Measurements from ENCODE around the gene HIBCH. TPM values are rescaled to one million over a fixed set of nuclear protein-coding genes. Genes with fewer than 3 reads are reported as not detected.

The HIBCH gene
- total RNA-seq, 1 donor from 2014 or later, result 38.8 TPM

GRCh38 chr2:190308031-190308430 is 11.6 kb downstream of the HIBCH start:
- H3K27ac ChIP-seq, result no peak overlapping the region
- Mint-ChIP-seq H3K9me3 (no peaks in the 10 kb centered on the region), H3K27ac (no peak overlapping the region), H3K4me3 (no peak overlapping the region), H3K36me3 (peaks cover 28% of the 10 kb centered on the region), H3K4me1 (peaks cover 3% of the 10 kb centered on the region), H3K27me3 (ENCODE audit: insufficient read depth, low read depth) (no peaks in the 10 kb centered on the region)
- H3K4me1 ChIP-seq, result no peaks in the 10 kb centered on the region
- no peaks in the 10 kb centered on the region for H3K27me3 ChIP-seq
- no peak for TF ChIP-seq CTCF (IDR thresholded peaks at IDR 0.05)
- no peak for TF ChIP-seq EZH2phosphoT487 (IDR thresholded peaks at IDR 0.05)
- TF ChIP-seq EZH2 (IDR thresholded peaks at IDR 0.05), result no peak
- H4K20me1 ChIP-seq (ENCODE audit: low read depth), result peaks cover 51% of the 10 kb centered on the region
- H3K4me3 ChIP-seq, result no peak overlapping the region
- no peak for DNase-seq (ENCODE audit: low spot score)
- H2AFZ ChIP-seq (replicated peaks), result no peak overlapping the region
- peaks cover 4% of the 10 kb centered on the region for H3K36me3 ChIP-seq
- no peaks in the 10 kb centered on the region for H3F3A ChIP-seq (ENCODE audit: low read depth)
- no peak overlapping the region for H3K4me2 ChIP-seq
- H3K9ac ChIP-seq, result no peak overlapping the region
- H3K9me3 ChIP-seq (ENCODE audit: low read depth), result no peaks in the 10 kb centered on the region
- peaks cover 56% of the 10 kb centered on the region for H3K79me2 ChIP-seq (ENCODE audit: low read depth)

- H3K27ac ChIP-seq, result no peak overlapping the region
- no peak overlapping the region for H3K4me3 ChIP-seq
- H3F3A ChIP-seq (ENCODE audit: low read depth), result no peaks in the 10 kb centered on the region
- H3K4me3 Mint-ChIP-seq, result no peak overlapping the region
- peaks cover 50% of the 10 kb centered on the region for H3K36me3 Mint-ChIP-seq
- no peaks in the 10 kb centered on the region for H3K27me3 ChIP-seq
- H3K4me1 ChIP-seq, result no peaks in the 10 kb centered on the region
- H3K9me3 Mint-ChIP-seq, result peaks cover 4% of the 10 kb centered on the region
- no peak overlapping the region for H3K4me2 ChIP-seq
- H3K79me2 ChIP-seq (ENCODE audit: low read depth), result peaks cover 43% of the 10 kb centered on the region
- no peak overlapping the region for H2AFZ ChIP-seq (replicated peaks)
- H3K27me3 Mint-ChIP-seq (ENCODE audit: insufficient read depth, low read depth), result no peaks in the 10 kb centered on the region
- peaks cover 6% of the 10 kb centered on the region for H3K4me1 Mint-ChIP-seq
- peaks cover 67% of the 10 kb centered on the region for H4K20me1 ChIP-seq (ENCODE audit: low read depth)
- H3K9me3 ChIP-seq (ENCODE audit: low read depth), result no peaks in the 10 kb centered on the region
- no peaks in the 10 kb centered on the region for H3K36me3 ChIP-seq
- no peak for DNase-seq (ENCODE audit: low spot score)
- no peak overlapping the region for H3K9ac ChIP-seq
- no peak overlapping the region for H3K27ac Mint-ChIP-seq
- no peak for TF ChIP-seq EZH2 (IDR thresholded peaks at IDR 0.05)
- TF ChIP-seq CTCF (IDR thresholded peaks at IDR 0.05), result no peak
- no peak for TF ChIP-seq EZH2phosphoT487 (IDR thresholded peaks at IDR 0.05)
These were observed 15.2 kb downstream of the HIBCH start for GRCh38 chr2:190304404-190304803.

GRCh38 chr2:190303647-190304046 is 16.0 kb downstream of the HIBCH start:
- Histone ChIP-seq H3K4me1 (no peaks in the 10 kb centered on the region), H2AFZ (replicated peaks) (no peak overlapping the region), H3K4me2 (no peak overlapping the region), H3K9ac (no peak overlapping the region), H3K36me3 (no peaks in the 10 kb centered on the region), H3K79me2 (ENCODE audit: low read depth) (peaks cover 37% of the 10 kb centered on the region), H3K27ac (no peak overlapping the region), H3K9me3 (ENCODE audit: low read depth) (no peaks in the 10 kb centered on the region), H3F3A (ENCODE audit: low read depth) (no peaks in the 10 kb centered on the region), H3K27me3 (no peaks in the 10 kb centered on the region), H4K20me1 (ENCODE audit: low read depth) (peaks cover 60% of the 10 kb centered on the region), H3K4me3 (no peak overlapping the region)
- TF ChIP-seq EZH2phosphoT487 (IDR thresholded peaks at IDR 0.05) (no peak), CTCF (IDR thresholded peaks at IDR 0.05) (no peak), EZH2 (IDR thresholded peaks at IDR 0.05) (no peak)
- no peaks in the 10 kb centered on the region for H3K27me3 Mint-ChIP-seq (ENCODE audit: insufficient read depth, low read depth)
- H3K27ac Mint-ChIP-seq, result no peak overlapping the region
- peaks cover 6% of the 10 kb centered on the region for H3K4me1 Mint-ChIP-seq
- H3K9me3 Mint-ChIP-seq, result peaks cover 5% of the 10 kb centered on the region
- no peak overlapping the region for H3K4me3 Mint-ChIP-seq
- no peak for DNase-seq (ENCODE audit: low spot score)
- peaks cover 50% of the 10 kb centered on the region for H3K36me3 Mint-ChIP-seq
